Stimulated activated CD8-positive, alpha-beta memory T cell treated with anti-CD3 and anti-CD28 coated beads, Interleukin-4, amount 100 ng/mL, for 24 hours (primary cell): Measurements from ENCODE around the gene TXNL4A.

Experiments
- DNase-seq: peaks from one replicate; pipeline ENCODE4 v3.0.0-alpha.2; 2020; ENCODE audit warnings: low read depth

Gene TXNL4A

GRCh38 chr18:79948719-79949411, 39.5 kb downstream of the TXNL4A start:
- DNase-seq = no peak

- DNase-seq = no peak
Measured at GRCh38 chr18:79947881-79948610, 40.3 kb downstream of the TXNL4A start.

- DNase-seq = no peak
Measured at GRCh38 chr18:79947054-79947755, 41.2 kb downstream of the TXNL4A start.

- DNase-seq = no peak
Measured at GRCh38 chr18:79945118-79946042, 43.0 kb downstream of the TXNL4A start.

- no peak for DNase-seq
Measured at GRCh38 chr18:79944746-79945117, 43.6 kb downstream of the TXNL4A start.

- DNase-seq = no peak
Measured at GRCh38 chr18:79944126-79944731, 44.1 kb downstream of the TXNL4A start.

- no peak for DNase-seq
Measured at GRCh38 chr18:79943608-79944125, 44.7 kb downstream of the TXNL4A start.

- DNase-seq = no peak
Measured at GRCh38 chr18:79942786-79943607, 45.4 kb downstream of the TXNL4A start.

GRCh38 chr18:79942211-79942610, 46.2 kb downstream of the TXNL4A start:
- DNase-seq = no peak

GRCh38 chr18:79941473-79942119, 46.8 kb downstream of the TXNL4A start:
- no peak for DNase-seq

GRCh38 chr18:79940814-79941472, 47.4 kb downstream of the TXNL4A start:
- DNase-seq = no peak

GRCh38 chr18:79940126-79940813, 48.1 kb downstream of the TXNL4A start:
- no peak for DNase-seq

- no peak for DNase-seq
Measured at GRCh38 chr18:79939096-79939495, 49.3 kb downstream of the TXNL4A start.

GRCh38 chr18:79938196-79938595, 50.2 kb downstream of the TXNL4A start:
- DNase-seq = no peak

- DNase-seq = no peak
Measured at GRCh38 chr18:79937103-79937860, 51.1 kb downstream of the TXNL4A start.

GRCh38 chr18:79936641-79937040, 51.7 kb downstream of the TXNL4A start:
- DNase-seq = no peak

- DNase-seq = no peak
Measured at GRCh38 chr18:79935925-79936324, 52.4 kb downstream of the TXNL4A start.

GRCh38 chr18:79935499-79935898, 52.9 kb downstream of the TXNL4A start:
- no peak for DNase-seq
